ENCODE measurements around the gene BTBD2.

DNA sequence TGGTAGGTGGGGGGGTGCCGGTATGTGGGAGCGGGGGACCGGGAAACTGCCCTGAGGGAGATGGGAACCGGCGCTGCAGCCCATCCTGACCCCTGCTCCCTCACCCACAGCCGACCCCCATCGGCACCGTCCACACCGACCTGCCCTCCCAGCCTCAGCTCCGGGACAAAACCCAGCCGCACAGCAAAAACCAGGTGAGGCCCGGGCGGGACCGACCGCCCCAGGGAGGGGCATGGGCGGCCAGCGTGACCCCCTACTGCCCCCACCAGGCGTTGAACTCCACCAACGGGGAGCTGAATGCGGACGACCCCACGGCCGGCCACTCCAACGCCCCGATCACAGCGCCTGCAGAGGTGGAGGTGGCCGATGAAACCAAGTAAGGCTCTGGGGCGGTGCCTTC is 35.9 kb downstream of the BTBD2 start:
- TF ChIP-seq, protein P1, sequence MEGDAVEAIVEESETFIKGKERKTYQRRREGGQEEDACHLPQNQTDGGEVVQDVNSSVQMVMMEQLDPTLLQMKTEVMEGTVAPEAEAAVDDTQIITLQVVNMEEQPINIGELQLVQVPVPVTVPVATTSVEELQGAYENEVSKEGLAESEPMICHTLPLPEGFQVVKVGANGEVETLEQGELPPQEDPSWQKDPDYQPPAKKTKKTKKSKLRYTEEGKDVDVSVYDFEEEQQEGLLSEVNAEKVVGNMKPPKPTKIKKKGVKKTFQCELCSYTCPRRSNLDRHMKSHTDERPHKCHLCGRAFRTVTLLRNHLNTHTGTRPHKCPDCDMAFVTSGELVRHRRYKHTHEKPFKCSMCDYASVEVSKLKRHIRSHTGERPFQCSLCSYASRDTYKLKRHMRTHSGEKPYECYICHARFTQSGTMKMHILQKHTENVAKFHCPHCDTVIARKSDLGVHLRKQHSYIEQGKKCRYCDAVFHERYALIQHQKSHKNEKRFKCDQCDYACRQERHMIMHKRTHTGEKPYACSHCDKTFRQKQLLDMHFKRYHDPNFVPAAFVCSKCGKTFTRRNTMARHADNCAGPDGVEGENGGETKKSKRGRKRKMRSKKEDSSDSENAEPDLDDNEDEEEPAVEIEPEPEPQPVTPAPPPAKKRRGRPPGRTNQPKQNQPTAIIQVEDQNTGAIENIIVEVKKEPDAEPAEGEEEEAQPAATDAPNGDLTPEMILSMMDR (IDR thresholded peaks at IDR 0.05): no peak
- TF ChIP-seq POLR2A (IDR thresholded peaks at IDR 0.05): no peak
